H1 (cell line): ENCODE measurements around the gene LRP1-AS. TPM values are rescaled to one million over a fixed set of nuclear protein-coding genes. Genes with fewer than 3 reads are reported as not detected.

Source experiments
- NANOG ChIP-seq: IDR thresholded peaks from 2 replicates; pipeline ENCODE4 v1.6.1; 2011; ENCODE audit warnings: low read length, low read depth, mild to moderate bottlenecking, inconsistent platforms; ENCODE audit not compliant: insufficient read depth, poor library complexity, severe bottlenecking
- SAP30 ChIP-seq: fragments of 300-600 bp; sonication (generic); IDR thresholded peaks from 2 replicates; pipeline ENCODE4 v1.7.1; 2012; ENCODE audit warnings: low read length, moderate library complexity, mild to moderate bottlenecking, inconsistent platforms; ENCODE audit not compliant: insufficient read depth, insufficient replicate concordance
- polyA plus RNA-seq, 7 experiments: library from polyadenylated mRNA; depleted of rRNA in 3 of 7; stranded (reverse) in 5 of 7; unstranded in 2 of 7; fragments of >200 nt in 5 of 7; fragments of 200-250 nt in 2 of 7; gene quantifications; 1 replicate in 5 of 7; 2 replicates in 1 of 7; 4 replicates in 1 of 7; pipeline versions ENCODE4 v1.2.1 to v1.2.3, GENCODE V29; 2011 to 2013; ENCODE audit warnings: missing spikeins in 2 of 7, mixed read lengths in 2 of 7
- total RNA-seq: library from RNA; stranded (reverse); fragmentation: NEBNext Ultra II Directional; extraction: Animal tissue kit (Norgen Biotek cat#: 25700); gene quantifications from 2 replicates; pipeline ENCODE4 v1.2.1, GENCODE V29; 2021

Gene LRP1-AS
- total and polyA plus RNA-seq, 2 of the 8 experiments (the other 6 are each of a cell fraction or from before 2014, with no cell fraction given) = not detected

- TF ChIP-seq SAP30 (no peak), NANOG (no peak)
Observed at GRCh38 chr12:57139796-57140649, 7.4 kb downstream of the LRP1-AS start (continued).
